Prostate gland (tissue), 2 donors: Measurements from ENCODE around the gene ITGAX.

ENCODE experiments used
- CTCF ChIP-seq, 4 experiments: fragments of 200-600 bp in 2 of 4; fragments of 450-650 bp in 2 of 4; sonication (generic) in 2 of 4; IDR thresholded peaks; 1 replicate in 3 of 4; 2 replicates in 1 of 4; pipeline ENCODE4 v1.5.1; 2016 to 2019; ENCODE audit warnings: antibody characterized with exemption in 4 of 4, mild to moderate bottlenecking in 2 of 4, moderate library complexity in 2 of 4
- POLR2A ChIP-seq: fragments of 450-650 bp; IDR thresholded peaks from one replicate; pipeline ENCODE4 v1.6.1; 2016; ENCODE audit warnings: antibody characterized with exemption, mild to moderate bottlenecking

GRCh38 chr16:31421587-31421986 lies 66.6 kb downstream of the ITGAX start:
- TF ChIP-seq CTCF (IDR thresholded peaks at IDR 0.05) (no peak), POLR2A (no peak)
